HEK293T (cell line): ENCODE data around the gene KRAS.
"Not testable (repeated sequence)": the region's sequence is repeated elsewhere in the genome, so short reads cannot be mapped to it uniquely, and the experiment has no call there.

Source experiments
- CTCF ChIA-PET: fragments of 350-600 bp; formaldehyde crosslinking; extraction: SDS; loops from one replicate; lab custom pipeline; 2021; ENCODE audit warnings: antibody characterized with exemption, inconsistent platforms; lab: Yijun Ruan, JAX
- POLR2A ChIA-PET: fragments of 350-600 bp; formaldehyde crosslinking; extraction: SDS; loops from one replicate; lab custom pipeline; 2020; ENCODE audit warnings: antibody characterized with exemption, inconsistent platforms; lab: Yijun Ruan, JAX
- DNase-seq: peaks from one replicate; pipeline ENCODE4 v3.0.0; 2012; ENCODE audit warnings: mixed read lengths; ENCODE audit errors: extremely low spot score
- ARNT ChIP-seq: fragments of 450-650 bp; IDR thresholded peaks from 2 replicates; pipeline ENCODE4 v1.6.1; 2017; ENCODE audit warnings: mild to moderate bottlenecking
- BHLHE40 ChIP-seq: fragments of 450-650 bp; IDR thresholded peaks from 2 replicates; pipeline ENCODE4 v1.6.1; 2016; ENCODE audit warnings: mild to moderate bottlenecking, moderate library complexity, borderline replicate concordance
- CTBP1 ChIP-seq: fragments of 450-650 bp; IDR thresholded peaks from 2 replicates; pipeline ENCODE4 v1.6.1; 2016; ENCODE audit warnings: borderline replicate concordance
- ELF4 ChIP-seq: fragments of 450-650 bp; IDR thresholded peaks from 2 replicates; pipeline ENCODE4 v1.6.1; 2017; ENCODE audit warnings: antibody characterized with exemption
- FOXA1 ChIP-seq: fragments of 450-650 bp; IDR thresholded peaks from 2 replicates; pipeline ENCODE4 v1.6.1; 2016; ENCODE audit warnings: mild to moderate bottlenecking
- FOXK2 ChIP-seq: fragments of 450-650 bp; IDR thresholded peaks from 2 replicates; pipeline ENCODE4 v1.6.1; 2016; ENCODE audit warnings: mild to moderate bottlenecking
- FOXM1 ChIP-seq: fragments of 450-650 bp; IDR thresholded peaks from 2 replicates; pipeline ENCODE4 v1.6.1; 2017; ENCODE audit warnings: mild to moderate bottlenecking, borderline replicate concordance
- HDGF ChIP-seq: fragments of 450-650 bp; IDR thresholded peaks from 2 replicates; pipeline ENCODE4 v1.6.1; 2017; ENCODE audit warnings: antibody characterized with exemption, borderline replicate concordance
- L3MBTL2 ChIP-seq: fragments of 450-650 bp; conservative IDR thresholded peaks from 2 replicates; pipeline ENCODE4 v1.6.1; 2016; ENCODE audit warnings: mild to moderate bottlenecking
- LEF1 ChIP-seq: fragments of 450-650 bp; IDR thresholded peaks from 2 replicates; pipeline ENCODE4 v1.6.1; 2017; ENCODE audit warnings: mild to moderate bottlenecking, borderline replicate concordance
- NFRKB ChIP-seq: fragments of 450-650 bp; IDR thresholded peaks from 2 replicates; pipeline ENCODE4 v1.6.1; 2016; ENCODE audit warnings: mild to moderate bottlenecking, moderate library complexity
- PKNOX1 ChIP-seq: fragments of 450-650 bp; IDR thresholded peaks from 2 replicates; pipeline ENCODE4 v1.6.1; 2016
- SP1 ChIP-seq: fragments of 450-650 bp; IDR thresholded peaks from 2 replicates; pipeline ENCODE4 v1.6.1; 2017
- SUZ12 ChIP-seq: fragments of 450-650 bp; IDR thresholded peaks from 2 replicates; pipeline ENCODE4 v1.6.1; 2016; ENCODE audit warnings: mild to moderate bottlenecking
- TARDBP ChIP-seq: fragments of 450-650 bp; IDR thresholded peaks from 2 replicates; pipeline ENCODE4 v1.6.1; 2016
- ZNF384 ChIP-seq: fragments of 450-650 bp; IDR thresholded peaks from 2 replicates; pipeline ENCODE4 v1.6.1; 2016

KRAS gene

DNA sequence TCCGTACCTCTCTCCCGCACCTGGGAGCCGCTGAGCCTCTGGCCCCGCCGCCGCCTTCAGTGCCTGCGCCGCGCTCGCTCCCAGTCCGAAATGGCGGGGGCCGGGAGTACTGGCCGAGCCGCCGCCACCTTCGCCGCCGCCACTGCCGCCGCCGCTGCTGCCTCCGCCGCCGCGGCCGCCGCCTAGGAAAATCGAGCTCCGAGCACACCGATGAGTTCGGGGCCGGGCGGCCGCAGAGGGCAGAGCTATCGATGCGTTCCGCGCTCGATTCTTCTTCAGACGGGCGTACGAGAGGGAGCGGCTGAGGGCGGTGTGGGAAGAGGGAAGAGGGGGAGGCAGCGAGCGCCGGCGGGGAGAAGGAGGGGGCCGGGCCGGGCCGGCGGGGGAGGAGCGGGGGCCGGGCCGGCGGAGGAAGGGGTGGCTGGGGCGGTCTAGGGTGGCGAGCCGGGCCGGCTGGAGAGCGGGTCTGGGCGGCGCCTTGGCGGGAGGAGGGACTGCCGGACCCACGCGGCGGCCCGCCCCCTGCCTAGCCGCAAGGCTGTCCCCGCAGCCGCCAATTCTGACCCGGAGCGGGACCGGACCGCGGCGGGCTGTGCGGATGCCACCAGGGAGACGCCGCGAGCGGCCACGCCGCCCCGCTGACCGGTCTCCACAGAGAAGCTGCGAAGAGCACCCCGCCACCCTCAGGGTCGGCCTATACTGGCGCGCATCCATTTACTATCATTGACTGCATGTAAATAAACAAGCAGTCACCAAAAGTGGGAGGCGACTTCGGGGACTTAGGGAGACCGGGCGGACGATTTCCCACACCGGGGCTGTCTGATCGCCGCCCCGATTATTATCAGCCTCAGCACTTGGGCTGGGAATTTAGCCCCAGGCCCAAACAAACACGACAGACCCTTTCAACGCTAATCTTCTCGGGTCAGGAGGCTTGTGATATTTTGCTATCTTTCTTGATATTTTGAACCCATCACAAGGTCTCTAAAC is at the start of gene KRAS:
Gene KRAS, minus strand, starts transcription at position 186 of the 987 bp plus-strand sequence.
- DNase-seq, result peak; percentile 90
- ChIA-PET CTCF (interaction anchor here (1.0 kb wide), 1 partner anchor 10 kb away, joined by 5 read pairs; no protein-coding TSS in a partner anchor), POLR2A (interaction anchor here (0.7 to 1.4 kb wide), 5 partner anchors 39 to 874 kb away, joined by 3 to 5 read pairs (median 4); partner anchors contain the start of gene BHLHE41)
- TF ChIP-seq L3MBTL2, result peak; percentile 68
- no peak for TF ChIP-seq ELF4

- TF ChIP-seq CTBP1 (no peak), SP1 (no peak), TARDBP (no peak), BHLHE40 (no peak), FOXA1 (no peak), ZNF384 (no peak), HDGF (no peak), FOXM1 (no peak), PKNOX1 (no peak), LEF1 (no peak), SUZ12 (no peak), FOXK2 (no peak), L3MBTL2 (no peak), ELF4 (no peak), ARNT (no peak)
- CTCF ChIA-PET, result no interaction called here
- POLR2A ChIA-PET, result no interaction called here
- no peak for DNase-seq
Measured at GRCh38 chr12:25296381-25296780, 45.7 kb upstream of the KRAS start.

DNA sequence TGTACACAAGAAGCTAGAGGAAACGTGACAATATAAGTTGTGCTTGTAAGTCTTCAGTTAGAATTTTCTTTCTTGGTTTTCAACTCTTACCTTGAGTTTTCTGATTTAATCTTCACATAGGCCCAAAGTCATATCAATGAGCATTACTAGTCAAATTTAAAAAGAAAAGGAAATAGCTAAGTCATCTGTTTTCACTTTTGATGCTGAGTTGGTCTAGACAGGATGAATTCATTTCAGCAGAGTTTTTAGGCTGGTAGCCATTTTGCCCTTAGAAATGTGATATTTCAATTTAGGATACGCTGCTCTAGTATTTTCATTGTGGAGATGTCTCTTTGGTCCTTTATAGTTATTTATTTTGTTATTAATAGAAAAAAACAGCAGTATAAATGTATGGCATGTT is 44.6 kb upstream of the KRAS start:
- POLR2A ChIA-PET, result no interaction called here
- CTCF ChIA-PET, result no interaction called here
- TF ChIP-seq LEF1 (no peak), ZNF384 (no peak), FOXM1 (no peak), SP1 (no peak), CTBP1 (no peak), FOXA1 (no peak), NFRKB (no peak), ARNT (no peak), FOXK2 (no peak), PKNOX1 (no peak), ELF4 (no peak), HDGF (no peak), SUZ12 (no peak), BHLHE40 (no peak), TARDBP (no peak), L3MBTL2 (no peak)
- DNase-seq, result no peak

- ChIA-PET POLR2A (no interaction called here), CTCF (no interaction called here)
- DNase-seq, result no peak
- TF ChIP-seq L3MBTL2 (no peak), CTBP1 (no peak), FOXM1 (no peak), ELF4 (no peak), FOXK2 (no peak), ZNF384 (no peak), HDGF (no peak), BHLHE40 (no peak), ARNT (no peak), FOXA1 (no peak), LEF1 (no peak), NFRKB (no peak), SP1 (no peak), TARDBP (no peak)
Measured at GRCh38 chr12:25293653-25294052, 42.9 kb upstream of the KRAS start.

- CTCF ChIA-PET, DNase-seq: not testable (repeated sequence)
- POLR2A ChIA-PET, result interaction anchor here (1.4 kb wide), 1 partner anchor 92 kb away, joined by 3 read pairs; no protein-coding TSS in a partner anchor
Measured at GRCh38 chr12:25292810-25293221, 42.1 kb upstream of the KRAS start.

- POLR2A ChIA-PET, result no interaction called here
- TF ChIP-seq CTBP1 (no peak), LEF1 (no peak), SP1 (no peak), NFRKB (no peak), ARNT (no peak), L3MBTL2 (no peak), FOXK2 (no peak), PKNOX1 (no peak), FOXM1 (no peak), SUZ12 (no peak), TARDBP (no peak), ZNF384 (no peak), HDGF (no peak), FOXA1 (no peak), ELF4 (no peak), BHLHE40 (no peak)
- DNase-seq, result no peak
- CTCF ChIA-PET, result no interaction called here
Measured at GRCh38 chr12:25287610-25288009, 36.9 kb upstream of the KRAS start.
